HCT116 (cell line): ENCODE measurements around the gene TRMT13. TPM values are rescaled to one million over a fixed set of nuclear protein-coding genes. Genes with fewer than 3 reads are reported as not detected.

Experiments used
- ATAC-seq: fragments of 200-7000 bp; cut with Tn5 transposase; 2 replicates; pipeline ENCODE4 v1.9.1; 2020; ENCODE audit warnings: mild to moderate bottlenecking, moderate library complexity
- BruUV-seq: library from RNA; stranded (reverse); fragments of 400-500 nt; replicated peaks from 2 replicates; lab custom pipeline; 2021; lab: Mats Ljungman, UMichigan
- CTCF ChIA-PET: fragments of 300-600 bp; sonication (Branson Sonifier 250); formaldehyde crosslinking; loops from one replicate; lab custom pipeline; 2021; ENCODE audit warnings: antibody characterized with exemption; lab: Charles Lee
- POLR2A ChIA-PET: fragments of 300-600, 350-600 bp; sonication (Branson Sonifier 250); formaldehyde crosslinking; loops from one replicate; lab custom pipeline; 2021; ENCODE audit warnings: antibody characterized with exemption; lab: Charles Lee
- RAD21 ChIA-PET, 2 experiments: fragments of 300-600 bp; sonication (Branson Sonifier 250); formaldehyde crosslinking; loops; one replicate each; lab custom pipeline; 2023; ENCODE audit warnings: low total read pairs in 2 of 2; ENCODE audit not compliant: uncharacterized antibody in 2 of 2, unreplicated experiment in 2 of 2, low non-redundant PET in 1 of 2; lab: Charles Lee
- DNase-seq: peaks from one replicate; pipeline ENCODE4 v3.0.0-alpha.2; 2010; ENCODE audit warnings: low read depth, low spot score
- H2AFZ ChIP-seq: fragments of 200-600 bp; shearing (Covaris generic), sonication (generic); 2 replicates; pipeline ENCODE4 v1.6.1; 2017; ENCODE audit warnings: low read depth, mixed run types, mixed read lengths, antibody characterized with exemption, low read length; ENCODE audit not compliant: poor library complexity, severe bottlenecking
- H3K27ac ChIP-seq: 2 replicates; pipeline ENCODE4 v1.5.1; 2012; ENCODE audit warnings: low read depth, low read length
- H3K27me3 ChIP-seq: fragments of 200-600 bp; sonication (generic); 2 replicates; pipeline ENCODE4 v1.6.1; 2016; ENCODE audit warnings: mixed run types, low read length, mixed read lengths; ENCODE audit not compliant: insufficient read depth
- H3K36me3 ChIP-seq, 2 experiments: fragments of 200-500 bp in 1 of 2; fragments of 200-600 bp in 1 of 2; sonication (Bioruptor generic) in 1 of 2; sonication (generic) in 1 of 2; 2 replicates each; pipeline versions ENCODE4 v1.5.1 to v1.6.1; 2014 to 2016; ENCODE audit warnings: low read length in 2 of 2, inconsistent platforms in 1 of 2, mixed read lengths in 1 of 2, mixed run types in 1 of 2; ENCODE audit not compliant: insufficient read depth in 2 of 2, control insufficient read depth in 1 of 2
- H3K4me1 ChIP-seq, 2 experiments: fragments of 200-600 bp in 1 of 2; sonication (generic) in 1 of 2; 2 replicates each; pipeline versions ENCODE4 v1.5.1 to v1.6.1; 2012 to 2017; ENCODE audit warnings: low read length in 2 of 2, inconsistent platforms in 1 of 2, mild to moderate bottlenecking in 1 of 2, mixed read lengths in 1 of 2, mixed run types in 1 of 2, moderate library complexity in 1 of 2; ENCODE audit not compliant: insufficient read depth in 2 of 2, control insufficient read depth in 1 of 2
- H3K4me2 ChIP-seq: fragments of 200-600 bp; sonication (generic); 2 replicates; pipeline ENCODE4 v1.6.1; 2017; ENCODE audit warnings: mixed run types, low read length, mixed read lengths
- H3K4me3 ChIP-seq, 2 experiments: fragments of 200-600 bp in 1 of 2; sonication (generic) in 1 of 2; replicated peaks in 1 of 2; 2 replicates each; pipeline ENCODE4 v1.5.1; 2011 to 2016; ENCODE audit warnings: low read length in 2 of 2, control low read depth in 1 of 2, low read depth in 1 of 2, mild to moderate bottlenecking in 1 of 2, mixed read lengths in 1 of 2, mixed run types in 1 of 2
- H3K79me2 ChIP-seq: fragments of 200-600 bp; sonication (generic); 2 replicates; pipeline ENCODE4 v1.6.1; 2017; ENCODE audit warnings: mild to moderate bottlenecking, mixed run types, low read length, moderate library complexity, mixed read lengths; ENCODE audit not compliant: insufficient read depth
- H3K9ac ChIP-seq: fragments of 200-600 bp; sonication (generic); 2 replicates; pipeline ENCODE4 v1.6.1; 2016; ENCODE audit warnings: low read length, mixed read lengths
- H3K9me2 ChIP-seq: fragments of 200-600 bp; sonication (generic), shearing (Covaris generic); 2 replicates; pipeline ENCODE4 v1.6.1; 2017; ENCODE audit warnings: mixed run types, mild to moderate bottlenecking, moderate library complexity; ENCODE audit not compliant: insufficient read depth
- H3K9me3 ChIP-seq, 2 experiments: fragments of 200-500 bp in 1 of 2; fragments of 200-600 bp in 1 of 2; sonication (Bioruptor generic) in 1 of 2; sonication (generic) in 1 of 2; 2 replicates each; pipeline ENCODE4 v1.6.1; 2014 to 2017; ENCODE audit warnings: low read length in 2 of 2, mixed read lengths in 2 of 2, inconsistent platforms in 1 of 2, low read depth in 1 of 2, mild to moderate bottlenecking in 1 of 2, mixed run types in 1 of 2, moderate library complexity in 1 of 2; ENCODE audit not compliant: control insufficient read depth in 1 of 2, insufficient read depth in 1 of 2
- H4K20me1 ChIP-seq: fragments of 200-600 bp; sonication (generic), shearing (Covaris generic); 2 replicates; pipeline ENCODE4 v1.6.1; 2017; ENCODE audit warnings: mixed run types, mild to moderate bottlenecking, moderate library complexity; ENCODE audit not compliant: insufficient read depth
- CEBPB ChIP-seq: IDR thresholded peaks from 2 replicates; pipeline ENCODE4 v1.6.1; 2012; ENCODE audit warnings: low read depth
- FOSL1 ChIP-seq: IDR thresholded peaks from 2 replicates; pipeline ENCODE4 v1.6.1; 2012; ENCODE audit warnings: low read depth
- YY1 ChIP-seq: IDR thresholded peaks from 2 replicates; pipeline ENCODE4 v1.6.1; 2011; ENCODE audit warnings: low read length, low read depth, moderate library complexity, mild to moderate bottlenecking; ENCODE audit not compliant: insufficient replicate concordance; ENCODE audit errors: extremely low read depth
- intact Hi-C: fragments of 100-400 bp; cut with micrococcal nuclease; formaldehyde crosslinking; loops from 2 replicates; pipeline ENCODE4 v1.10.0; 2022
- total RNA-seq: library from RNA; stranded (reverse); gene quantifications from one replicate; pipeline ENCODE4 v1.2.1, GENCODE V29; 2021; ENCODE audit not compliant: unreplicated experiment
- TF ChIP-seq, protein P1 (sequence below): IDR thresholded peaks from 2 replicates; pipeline ENCODE4 v1.6.1; 2012
- TF ChIP-seq, protein P2 (sequence below): IDR thresholded peaks from 2 replicates; pipeline ENCODE4 v1.6.1; 2011; ENCODE audit warnings: mild to moderate bottlenecking, low read length, moderate library complexity; ENCODE audit not compliant: insufficient replicate concordance; ENCODE audit errors: extremely low read depth
- TF ChIP-seq, protein P3 (sequence below), 3 experiments: fragments of 200-600 bp in 1 of 3; sonication (generic) in 1 of 3; IDR thresholded peaks in 2 of 3; conservative IDR thresholded peaks in 1 of 3; 2 replicates each; pipeline ENCODE4 v1.5.1; 2012 to 2017; ENCODE audit warnings: low read depth in 2 of 3, low read length in 2 of 3, antibody characterized with exemption in 1 of 3, borderline replicate concordance in 1 of 3, control low read depth in 1 of 3, mild to moderate bottlenecking in 1 of 3, mixed read lengths in 1 of 3, mixed run types in 1 of 3, moderate library complexity in 1 of 3; ENCODE audit not compliant: insufficient read depth in 1 of 3

TRMT13 gene
- total RNA-seq, 1 experiment from 2014 or later: 13.2 TPM

DNA sequence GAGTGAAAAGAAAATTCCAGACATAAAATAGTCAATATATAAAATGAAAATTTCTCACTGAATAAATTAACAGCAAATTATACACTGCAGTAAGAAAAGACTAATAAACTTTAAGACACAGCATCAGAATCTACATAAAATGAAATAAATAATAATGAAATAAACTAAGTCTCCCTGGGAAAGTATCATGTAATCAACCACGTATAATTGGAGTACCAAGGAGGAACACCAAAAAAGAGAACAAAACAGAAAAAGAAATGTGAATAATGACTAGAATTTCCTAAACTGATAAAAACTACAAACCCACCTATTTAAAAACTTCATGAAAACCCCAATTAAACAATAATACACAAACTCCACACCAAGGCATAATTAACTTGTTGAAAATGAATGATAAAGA is 43.9 kb upstream of the TRMT13 start:
- CTCF ChIA-PET: no interaction called here
- TF ChIP-seq, protein P1, sequence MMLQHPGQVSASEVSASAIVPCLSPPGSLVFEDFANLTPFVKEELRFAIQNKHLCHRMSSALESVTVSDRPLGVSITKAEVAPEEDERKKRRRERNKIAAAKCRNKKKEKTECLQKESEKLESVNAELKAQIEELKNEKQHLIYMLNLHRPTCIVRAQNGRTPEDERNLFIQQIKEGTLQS: no peak
- TF ChIP-seq, protein P2, sequence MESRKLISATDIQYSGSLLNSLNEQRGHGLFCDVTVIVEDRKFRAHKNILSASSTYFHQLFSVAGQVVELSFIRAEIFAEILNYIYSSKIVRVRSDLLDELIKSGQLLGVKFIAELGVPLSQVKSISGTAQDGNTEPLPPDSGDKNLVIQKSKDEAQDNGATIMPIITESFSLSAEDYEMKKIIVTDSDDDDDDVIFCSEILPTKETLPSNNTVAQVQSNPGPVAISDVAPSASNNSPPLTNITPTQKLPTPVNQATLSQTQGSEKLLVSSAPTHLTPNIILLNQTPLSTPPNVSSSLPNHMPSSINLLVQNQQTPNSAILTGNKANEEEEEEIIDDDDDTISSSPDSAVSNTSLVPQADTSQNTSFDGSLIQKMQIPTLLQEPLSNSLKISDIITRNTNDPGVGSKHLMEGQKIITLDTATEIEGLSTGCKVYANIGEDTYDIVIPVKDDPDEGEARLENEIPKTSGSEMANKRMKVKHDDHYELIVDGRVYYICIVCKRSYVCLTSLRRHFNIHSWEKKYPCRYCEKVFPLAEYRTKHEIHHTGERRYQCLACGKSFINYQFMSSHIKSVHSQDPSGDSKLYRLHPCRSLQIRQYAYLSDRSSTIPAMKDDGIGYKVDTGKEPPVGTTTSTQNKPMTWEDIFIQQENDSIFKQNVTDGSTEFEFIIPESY: no peak
- TF ChIP-seq, protein P3, sequence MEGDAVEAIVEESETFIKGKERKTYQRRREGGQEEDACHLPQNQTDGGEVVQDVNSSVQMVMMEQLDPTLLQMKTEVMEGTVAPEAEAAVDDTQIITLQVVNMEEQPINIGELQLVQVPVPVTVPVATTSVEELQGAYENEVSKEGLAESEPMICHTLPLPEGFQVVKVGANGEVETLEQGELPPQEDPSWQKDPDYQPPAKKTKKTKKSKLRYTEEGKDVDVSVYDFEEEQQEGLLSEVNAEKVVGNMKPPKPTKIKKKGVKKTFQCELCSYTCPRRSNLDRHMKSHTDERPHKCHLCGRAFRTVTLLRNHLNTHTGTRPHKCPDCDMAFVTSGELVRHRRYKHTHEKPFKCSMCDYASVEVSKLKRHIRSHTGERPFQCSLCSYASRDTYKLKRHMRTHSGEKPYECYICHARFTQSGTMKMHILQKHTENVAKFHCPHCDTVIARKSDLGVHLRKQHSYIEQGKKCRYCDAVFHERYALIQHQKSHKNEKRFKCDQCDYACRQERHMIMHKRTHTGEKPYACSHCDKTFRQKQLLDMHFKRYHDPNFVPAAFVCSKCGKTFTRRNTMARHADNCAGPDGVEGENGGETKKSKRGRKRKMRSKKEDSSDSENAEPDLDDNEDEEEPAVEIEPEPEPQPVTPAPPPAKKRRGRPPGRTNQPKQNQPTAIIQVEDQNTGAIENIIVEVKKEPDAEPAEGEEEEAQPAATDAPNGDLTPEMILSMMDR (IDR thresholded peaks at IDR 0.05 in 2 of 3, conservative IDR thresholded peaks at IDR 0.05 in 1 of 3; ENCODE audit: borderline replicate concordance in 1 of 3, insufficient read depth in 1 of 3, low read depth in 2 of 3, low read length in 2 of 3): no peak
- TF ChIP-seq CEBPB (no peak), YY1 (no peak), FOSL1 (no peak)
- TF ChIP-seq, all 23 proteins: peak for 0
- H3K4me1 ChIP-seq: no peaks in the 10 kb centered on the region
- no peak overlapping the region for H3K4me2 ChIP-seq
- H3K9me3 ChIP-seq: no peaks in the 10 kb centered on the region
- H4K20me1 ChIP-seq: peaks cover 3% of the 10 kb centered on the region; the same call in 1 of the 2 replicates
- intact Hi-C loops: no loop called here
- POLR2A ChIA-PET: no interaction called here
- H3K79me2 ChIP-seq: no peaks in the 10 kb centered on the region
- H2AFZ ChIP-seq: no peak overlapping the region
- ATAC-seq: no peak
- no peak overlapping the region for H3K9ac ChIP-seq
- H3K4me3 ChIP-seq: no peak overlapping the region
- no TSS peak for BruUV-seq
- no peaks in the 10 kb centered on the region for H3K9me2 ChIP-seq
- no peak for DNase-seq
- H3K27me3 ChIP-seq: no peaks in the 10 kb centered on the region
- no peak overlapping the region for H3K27ac ChIP-seq
- H3K36me3 ChIP-seq: no peaks in the 10 kb centered on the region; a peak in 1 of 4 replicates
- RAD21 ChIA-PET: no interaction called here
